CD4-positive, alpha-beta memory T cell (primary cell): ENCODE measurements around the gene TNC. TPM values are rescaled to one million over a fixed set of nuclear protein-coding genes. Genes with fewer than 3 reads are reported as not detected.

Experiments used
- CTCF ChIA-PET: fragments of 350-600 bp; sonication (Branson Sonifier 250); formaldehyde crosslinking; loops from one replicate; lab custom pipeline; 2021; ENCODE audit warnings: inconsistent platforms; ENCODE audit not compliant: partially characterized antibody; lab: Charles Lee
- POLR2A ChIA-PET: fragments of 350-600 bp; sonication (Branson Sonifier 250); formaldehyde crosslinking; loops from one replicate; lab custom pipeline; 2021; ENCODE audit not compliant: partially characterized antibody; lab: Charles Lee
- DNase-seq, 5 donors: peaks; one replicate each; pipeline versions ENCODE4 v3.0.0 to v3.0.0-alpha.2; 2020 to 2022; ENCODE audit warnings: mixed read lengths in 1 of 5
- H3K27ac ChIP-seq: one replicate; pipeline ENCODE4 v1.7.0; 2013; ENCODE audit warnings: low read depth, low read length
- H3K27me3 ChIP-seq: 2 replicates; pipeline ENCODE4 v1.7.0; 2013; ENCODE audit warnings: mild to moderate bottlenecking, low read length, moderate library complexity; ENCODE audit not compliant: insufficient read depth
- H3K36me3 ChIP-seq: 2 replicates; pipeline ENCODE4 v1.7.0; 2013; ENCODE audit warnings: mild to moderate bottlenecking, low read length, moderate library complexity; ENCODE audit not compliant: insufficient read depth
- H3K4me1 ChIP-seq: 2 replicates; pipeline ENCODE4 v1.7.0; 2013; ENCODE audit warnings: mild to moderate bottlenecking, low read length, moderate library complexity; ENCODE audit not compliant: insufficient read depth
- H3K4me3 ChIP-seq, 2 donors: one replicate each; pipeline ENCODE4 v1.7.0; 2013; ENCODE audit warnings: low read length in 2 of 2, mild to moderate bottlenecking in 1 of 2
- H3K9me3 ChIP-seq, 2 donors: one replicate each; pipeline ENCODE4 v1.7.0; 2013; ENCODE audit warnings: low read length in 2 of 2, control low read depth in 1 of 2; ENCODE audit not compliant: control insufficient read depth in 1 of 2
- H3K27ac Mint-ChIP-seq, 7 donors: one replicate each; pipeline ENCODE4 v1.8.0; 2020 to 2021; ENCODE audit warnings: mixed read lengths in 7 of 7, mild to moderate bottlenecking in 6 of 7, inconsistent platforms in 3 of 7, moderate library complexity in 3 of 7
- H3K27me3 Mint-ChIP-seq, 2 donors: one replicate each; pipeline ENCODE4 v1.8.0; 2020 to 2021; ENCODE audit warnings: mixed read lengths in 2 of 2
- H3K36me3 Mint-ChIP-seq, 2 donors: one replicate each; pipeline ENCODE4 v1.8.0; 2020 to 2021; ENCODE audit warnings: mixed read lengths in 2 of 2, inconsistent platforms in 1 of 2, mild to moderate bottlenecking in 1 of 2
- H3K4me1 Mint-ChIP-seq, 4 donors: one replicate each; pipeline ENCODE4 v1.8.0; 2020 to 2021; ENCODE audit warnings: mixed read lengths in 4 of 4, mild to moderate bottlenecking in 1 of 4
- H3K4me3 Mint-ChIP-seq, 8 donors: one replicate each; pipeline ENCODE4 v1.8.0; 2020 to 2021; ENCODE audit warnings: mixed read lengths in 8 of 8, mild to moderate bottlenecking in 7 of 8, moderate library complexity in 6 of 8, inconsistent platforms in 3 of 8
- H3K9me3 Mint-ChIP-seq, 8 donors: one replicate each; pipeline ENCODE4 v1.8.0; 2020 to 2021; ENCODE audit warnings: mixed read lengths in 8 of 8, mild to moderate bottlenecking in 5 of 8, inconsistent platforms in 3 of 8, moderate library complexity in 1 of 8
- intact Hi-C: fragments of 100-400 bp; cut with micrococcal nuclease; formaldehyde crosslinking; loops from one replicate; pipeline ENCODE4 v1.15.1; 2023
- polyA plus RNA-seq, 2 donors: library from polyadenylated mRNA; unstranded; fragments of 300-500 nt; fragmentation: Illumina TruSeq; gene quantifications; one replicate each; pipeline ENCODE4 v1.2.3, GENCODE V29; 2021
- total RNA-seq, 2 experiments: library from RNA; stranded (reverse); gene quantifications; one replicate each; pipeline ENCODE4 v1.2.3, GENCODE V29; 2021

TNC gene
- total and polyA plus RNA-seq, 4 experiments from 2014 or later: not detected

DNA sequence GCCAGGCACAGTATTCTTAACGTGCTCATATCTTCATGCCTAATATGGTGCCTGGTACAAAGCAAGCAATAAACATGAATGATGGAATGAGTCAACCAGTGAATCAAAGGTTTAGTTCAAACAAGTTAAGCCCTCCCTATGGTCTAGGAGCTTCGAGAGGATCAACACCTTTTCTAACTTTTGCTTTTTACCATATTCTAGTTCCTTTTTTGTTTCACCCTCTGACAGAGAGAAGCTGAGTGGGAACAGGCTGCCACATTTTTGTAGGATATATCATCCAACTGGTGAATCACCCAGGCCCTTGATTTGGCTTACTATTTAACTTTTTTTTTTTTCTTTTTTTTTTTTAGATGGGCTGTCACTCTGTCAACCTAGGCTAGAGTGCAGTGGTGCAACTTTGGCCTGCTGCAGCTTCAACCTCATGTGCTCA lies 39.3 kb upstream of the TNC start:
- CTCF ChIA-PET: no interaction called here
- Histone ChIP-seq H3K27ac (no peak overlapping the region), H3K27me3 (no peaks in the 10 kb centered on the region), H3K4me1 (no peaks in the 10 kb centered on the region), H3K9me3 (no peaks in the 10 kb centered on the region), H3K4me3 (no peak overlapping the region), H3K36me3 (no peaks in the 10 kb centered on the region)
- DNase-seq: no peak
- peaks cover 2 to 10% of the 10 kb centered on the region in 2 donors for H3K27me3 Mint-ChIP-seq
- H3K27ac Mint-ChIP-seq: no peak overlapping the region
- POLR2A ChIA-PET: no interaction called here
- no peaks in the 10 kb centered on the region for H3K9me3 Mint-ChIP-seq
- H3K4me1 Mint-ChIP-seq: peaks cover 0 to 1% (median 0%) of the 10 kb centered on the region in 4 donors
- H3K36me3 Mint-ChIP-seq: no peaks in the 10 kb centered on the region
- no peak overlapping the region for H3K4me3 Mint-ChIP-seq
- intact Hi-C loops: no loop called here

DNA sequence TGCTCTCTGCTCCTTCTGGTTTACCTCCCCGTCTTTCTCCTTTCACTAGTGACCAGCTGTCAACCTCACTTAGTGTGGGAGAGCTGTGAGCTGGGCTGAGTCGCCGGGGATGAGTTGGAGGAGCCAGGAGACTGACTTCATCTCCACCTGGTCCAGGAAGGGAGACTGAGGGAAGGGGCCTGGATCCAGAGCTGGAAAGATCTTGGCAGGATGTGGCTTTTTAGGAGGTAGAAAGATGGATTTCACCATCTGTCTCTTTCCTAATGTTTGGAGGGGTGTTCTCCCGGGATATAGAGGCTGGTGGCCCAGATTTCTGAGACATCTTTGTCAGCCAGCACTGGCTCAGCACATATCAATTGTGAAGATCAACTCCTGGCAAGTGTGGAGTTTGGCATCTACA lies 37.1 kb upstream of the TNC start:
- peaks cover 4 to 11% of the 10 kb centered on the region in 2 donors for H3K27me3 Mint-ChIP-seq
- H3K4me3 Mint-ChIP-seq: no peak overlapping the region
- Histone ChIP-seq H3K27ac (no peak overlapping the region), H3K36me3 (no peaks in the 10 kb centered on the region), H3K4me1 (no peaks in the 10 kb centered on the region), H3K4me3 (no peak overlapping the region), H3K27me3 (no peaks in the 10 kb centered on the region), H3K9me3 (no peaks in the 10 kb centered on the region)
- POLR2A ChIA-PET: no interaction called here
- DNase-seq: no peak
- H3K4me1 Mint-ChIP-seq: peaks cover 0 to 1% (median 0%) of the 10 kb centered on the region in 4 donors
- CTCF ChIA-PET: no interaction called here
- no peaks in the 10 kb centered on the region for H3K36me3 Mint-ChIP-seq
- no peak overlapping the region for H3K27ac Mint-ChIP-seq
- no peaks in the 10 kb centered on the region for H3K9me3 Mint-ChIP-seq
- intact Hi-C loops: no loop called here

DNA sequence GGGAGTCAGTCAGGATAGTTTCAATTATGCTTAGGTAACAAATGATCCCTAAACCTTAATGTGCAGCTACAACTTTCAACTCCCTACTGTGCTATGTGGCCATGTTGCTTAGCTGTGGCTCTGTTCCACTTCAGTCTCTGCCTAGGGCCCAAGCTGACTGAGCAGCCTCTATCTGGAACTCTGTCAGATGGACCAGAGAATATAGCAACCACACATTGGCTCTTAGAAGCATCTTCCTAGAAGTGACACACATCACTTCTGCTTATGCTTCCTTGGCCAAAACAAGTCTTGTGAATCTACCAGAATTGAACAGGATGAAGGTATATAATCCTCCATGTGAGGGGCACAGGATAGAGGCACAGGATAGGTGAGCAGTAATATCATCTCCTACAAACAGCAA lies 36.7 kb upstream of the TNC start:
- intact Hi-C loops: no loop called here
- Mint-ChIP-seq H3K4me1 (peaks cover 0 to 1% (median 0%) of the 10 kb centered on the region in 4 donors), H3K27ac (no peak overlapping the region), H3K9me3 (no peaks in the 10 kb centered on the region), H3K27me3 (peaks cover 4 to 11% of the 10 kb centered on the region in 2 donors), H3K36me3 (no peaks in the 10 kb centered on the region), H3K4me3 (no peak overlapping the region)
- H3K4me3 ChIP-seq: no peak overlapping the region
- no peaks in the 10 kb centered on the region for H3K36me3 ChIP-seq
- DNase-seq: no peak
- ChIA-PET POLR2A (no interaction called here), CTCF (no interaction called here)
- H3K4me1 ChIP-seq: no peaks in the 10 kb centered on the region
- no peaks in the 10 kb centered on the region for H3K27me3 ChIP-seq
- H3K9me3 ChIP-seq: no peaks in the 10 kb centered on the region
- no peak overlapping the region for H3K27ac ChIP-seq

DNA sequence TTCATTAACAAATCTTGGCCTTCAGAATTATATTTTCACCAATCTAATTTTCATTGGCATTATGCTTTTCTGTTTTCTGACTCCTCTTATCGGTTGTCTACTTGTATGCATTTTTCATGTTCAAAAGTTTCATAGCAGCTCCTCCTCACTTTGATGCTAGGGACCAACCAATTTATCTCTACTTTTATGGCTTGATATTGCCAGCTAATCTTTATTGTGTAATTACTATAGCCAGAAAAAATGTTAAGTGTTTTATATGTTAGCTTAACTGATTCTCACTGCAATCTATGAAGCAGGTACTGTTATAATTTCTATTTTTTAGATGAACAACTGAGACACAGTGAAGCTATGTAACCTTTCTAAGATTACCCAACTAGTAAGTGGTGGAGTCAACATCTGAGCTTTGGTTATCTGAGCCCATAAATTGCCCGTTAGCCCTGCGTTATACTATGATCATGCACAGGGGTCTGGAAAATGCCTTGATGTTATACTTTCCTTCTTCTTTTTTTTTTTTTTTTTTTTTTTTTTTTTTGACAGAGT lies 34.4 kb upstream of the TNC start:
- Mint-ChIP-seq H3K36me3 (no peaks in the 10 kb centered on the region), H3K4me1 (peaks cover 0 to 1% (median 0%) of the 10 kb centered on the region in 4 donors), H3K4me3 (no peak overlapping the region), H3K27ac (no peak overlapping the region), H3K9me3 (no peaks in the 10 kb centered on the region), H3K27me3 (peaks cover 6 to 11% of the 10 kb centered on the region in 2 donors)
- H3K27ac ChIP-seq: no peak overlapping the region
- H3K4me3 ChIP-seq: no peak overlapping the region
- CTCF ChIA-PET: interaction anchor here (1.6 kb wide), 1 partner anchor 30 kb away, joined by 3 read pairs; no protein-coding TSS in a partner anchor
- no peaks in the 10 kb centered on the region for H3K4me1 ChIP-seq
- H3K36me3 ChIP-seq: no peaks in the 10 kb centered on the region
- no peak for DNase-seq
- H3K9me3 ChIP-seq: no peaks in the 10 kb centered on the region
- intact Hi-C loops: no loop called here
- POLR2A ChIA-PET: no interaction called here
- H3K27me3 ChIP-seq: no peaks in the 10 kb centered on the region

DNA sequence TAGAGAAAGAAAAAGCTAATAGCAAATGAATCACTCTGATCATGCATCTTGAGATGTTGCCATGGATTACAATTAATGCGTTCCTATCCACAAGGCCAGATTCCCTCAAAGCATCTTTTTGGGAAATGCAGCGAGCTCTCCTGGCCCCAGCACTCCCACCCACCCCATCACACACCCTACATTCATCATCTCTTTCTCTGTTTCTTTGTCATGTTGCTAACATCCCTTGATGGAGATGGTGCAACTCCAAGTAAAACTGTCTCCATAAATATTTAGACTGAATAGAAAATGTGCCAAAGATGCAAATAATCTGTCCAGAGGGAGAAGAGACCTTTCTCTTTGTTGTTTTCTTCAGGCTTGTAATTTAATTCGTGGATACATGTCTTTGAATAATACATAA lies 30.8 kb upstream of the TNC start:
- ChIA-PET CTCF (no interaction called here), POLR2A (no interaction called here)
- no peaks in the 10 kb centered on the region for H3K27me3 ChIP-seq
- H3K36me3 ChIP-seq: no peaks in the 10 kb centered on the region
- Mint-ChIP-seq H3K36me3 (no peaks in the 10 kb centered on the region), H3K27me3 (peaks cover 8 to 15% of the 10 kb centered on the region in 2 donors), H3K4me1 (no peaks in the 10 kb centered on the region), H3K27ac (no peak overlapping the region), H3K4me3 (no peak overlapping the region), H3K9me3 (no peaks in the 10 kb centered on the region)
- DNase-seq: no peak
- no peak overlapping the region for H3K27ac ChIP-seq
- H3K4me3 ChIP-seq: no peak overlapping the region
- H3K4me1 ChIP-seq: no peaks in the 10 kb centered on the region
- H3K9me3 ChIP-seq: no peaks in the 10 kb centered on the region
- intact Hi-C loops: no loop called here

DNA sequence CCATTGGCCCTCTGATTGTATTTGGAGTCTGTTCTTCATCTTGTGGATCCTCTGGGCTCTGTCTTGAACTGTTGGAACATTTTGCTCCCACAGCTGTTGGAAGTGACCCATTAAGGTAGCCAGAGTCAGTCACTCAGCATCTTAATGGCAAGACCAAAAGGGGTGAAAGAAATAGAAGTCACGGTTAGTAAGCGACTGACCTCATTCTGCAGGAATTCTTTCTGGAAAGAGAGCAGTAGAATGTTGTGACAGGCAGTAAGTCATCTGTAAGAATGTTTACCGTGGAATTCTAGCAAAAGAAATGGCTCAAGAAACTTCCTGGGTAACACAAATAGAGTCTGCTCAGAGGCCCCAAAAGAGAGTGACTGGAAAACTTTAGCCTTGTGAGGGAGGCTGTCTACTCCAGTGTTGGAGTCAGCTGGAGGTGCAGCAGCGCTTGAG lies 28.6 kb upstream of the TNC start:
- H3K27ac Mint-ChIP-seq: no peak overlapping the region
- H3K4me1 ChIP-seq: no peaks in the 10 kb centered on the region
- CTCF ChIA-PET: no interaction called here
- H3K27me3 Mint-ChIP-seq: peaks cover 10 to 16% of the 10 kb centered on the region in 2 donors
- H3K9me3 Mint-ChIP-seq: peaks cover 0 to 4% (median 0%) of the 10 kb centered on the region in 8 donors
- no peak overlapping the region for H3K4me3 ChIP-seq
- intact Hi-C loops: no loop called here
- peaks cover 0 to 4% (median 2%) of the 10 kb centered on the region in 4 donors for H3K4me1 Mint-ChIP-seq
- no peaks in the 10 kb centered on the region for H3K36me3 Mint-ChIP-seq
- no peaks in the 10 kb centered on the region for H3K9me3 ChIP-seq
- DNase-seq: no peak
- H3K36me3 ChIP-seq: no peaks in the 10 kb centered on the region
- H3K27me3 ChIP-seq: no peaks in the 10 kb centered on the region
- H3K27ac ChIP-seq: no peak overlapping the region
- POLR2A ChIA-PET: no interaction called here
- no peak overlapping the region for H3K4me3 Mint-ChIP-seq

DNA sequence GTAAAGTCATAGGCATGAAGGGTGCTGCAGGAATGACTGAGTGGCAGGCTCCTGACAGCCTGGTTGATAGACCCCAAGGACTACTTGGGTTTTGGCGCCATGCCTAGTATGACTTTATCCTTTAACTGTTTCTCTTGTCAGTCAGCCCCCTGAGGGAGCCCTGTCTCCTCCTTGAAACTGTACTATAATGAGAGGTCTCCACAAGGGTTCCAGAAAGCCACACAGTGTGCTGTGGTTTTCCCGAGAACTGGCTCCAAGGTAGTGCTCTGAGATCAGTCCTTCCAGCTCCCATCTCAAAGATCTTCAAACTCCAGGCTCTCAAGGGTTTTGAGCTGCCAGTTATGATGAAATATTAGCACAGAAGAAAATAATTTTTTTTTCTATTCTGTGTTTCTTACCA lies 26.7 kb upstream of the TNC start:
- no peaks in the 10 kb centered on the region for H3K36me3 ChIP-seq
- H3K27ac Mint-ChIP-seq: no peak overlapping the region
- H3K27me3 Mint-ChIP-seq: peaks cover 16 to 19% of the 10 kb centered on the region in 2 donors
- no peaks in the 10 kb centered on the region for H3K9me3 ChIP-seq
- no peaks in the 10 kb centered on the region for H3K4me1 ChIP-seq
- ChIA-PET POLR2A (no interaction called here), CTCF (no interaction called here)
- no peaks in the 10 kb centered on the region for H3K27me3 ChIP-seq
- no peak for DNase-seq
- no peak overlapping the region for H3K27ac ChIP-seq
- peaks cover 0 to 4% (median 2%) of the 10 kb centered on the region in 4 donors for H3K4me1 Mint-ChIP-seq
- peaks cover 0 to 4% (median 0%) of the 10 kb centered on the region in 8 donors for H3K9me3 Mint-ChIP-seq
- H3K36me3 Mint-ChIP-seq: no peaks in the 10 kb centered on the region
- H3K4me3 Mint-ChIP-seq: no peak overlapping the region
- H3K4me3 ChIP-seq: no peak overlapping the region
- intact Hi-C loops: no loop called here
